IPS-NIHi11 (cell line): ENCODE results near the gene EWSR1.
A peak's percentile ranks its signal among the peaks of the same experiment; 100 is the strongest.
"Not testable (repeated sequence)": the region's sequence is repeated elsewhere in the genome, so short reads cannot be mapped to it uniquely, and the experiment has no call there.

Source experiments
- DNase-seq: peaks from one replicate; pipeline ENCODE4 v3.0.0; 2012; ENCODE audit warnings: mixed read lengths, low spot score

Gene EWSR1, protein sequence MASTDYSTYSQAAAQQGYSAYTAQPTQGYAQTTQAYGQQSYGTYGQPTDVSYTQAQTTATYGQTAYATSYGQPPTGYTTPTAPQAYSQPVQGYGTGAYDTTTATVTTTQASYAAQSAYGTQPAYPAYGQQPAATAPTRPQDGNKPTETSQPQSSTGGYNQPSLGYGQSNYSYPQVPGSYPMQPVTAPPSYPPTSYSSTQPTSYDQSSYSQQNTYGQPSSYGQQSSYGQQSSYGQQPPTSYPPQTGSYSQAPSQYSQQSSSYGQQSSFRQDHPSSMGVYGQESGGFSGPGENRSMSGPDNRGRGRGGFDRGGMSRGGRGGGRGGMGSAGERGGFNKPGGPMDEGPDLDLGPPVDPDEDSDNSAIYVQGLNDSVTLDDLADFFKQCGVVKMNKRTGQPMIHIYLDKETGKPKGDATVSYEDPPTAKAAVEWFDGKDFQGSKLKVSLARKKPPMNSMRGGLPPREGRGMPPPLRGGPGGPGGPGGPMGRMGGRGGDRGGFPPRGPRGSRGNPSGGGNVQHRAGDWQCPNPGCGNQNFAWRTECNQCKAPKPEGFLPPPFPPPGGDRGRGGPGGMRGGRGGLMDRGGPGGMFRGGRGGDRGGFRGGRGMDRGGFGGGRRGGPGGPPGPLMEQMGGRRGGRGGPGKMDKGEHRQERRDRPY

DNA sequence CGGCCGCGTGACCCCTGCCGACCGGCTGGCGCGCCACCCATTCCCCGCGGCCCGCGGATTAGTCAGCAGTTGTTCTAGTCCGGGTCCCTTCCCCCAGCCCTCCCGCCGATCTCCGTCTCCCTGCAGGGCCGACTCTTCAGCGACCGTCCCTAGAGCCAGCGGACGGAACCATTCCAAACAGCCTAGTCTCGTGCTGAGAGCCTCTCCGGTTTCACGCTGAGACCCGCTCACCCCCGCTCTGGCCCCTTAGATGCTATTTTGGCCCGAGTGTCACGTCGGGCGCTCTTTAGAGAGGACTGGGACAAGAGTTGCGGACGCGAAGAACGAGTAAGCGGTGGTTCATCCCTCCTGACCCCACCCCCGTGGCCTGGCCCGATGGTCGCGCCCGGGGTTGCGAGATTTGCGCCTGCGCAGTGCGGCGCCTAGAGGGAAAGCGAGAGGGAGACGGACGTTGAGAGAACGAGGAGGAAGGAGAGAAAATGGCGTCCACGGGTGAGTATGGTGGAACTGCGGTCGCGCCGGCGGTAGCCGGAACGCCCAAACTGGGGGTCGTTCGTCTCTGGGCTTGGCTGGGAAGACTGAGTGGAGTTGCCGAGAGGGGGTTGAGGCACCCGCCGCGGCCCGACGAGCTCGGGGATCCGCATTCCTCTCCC is at the start of gene EWSR1, which contains the start of gene RHBDD3:
EWSR1 (plus strand) TSS at position 411 of the 653 bp plus-strand sequence; CDS start at position 480, 69 bp downstream.
RHBDD3 (minus strand) TSS at position 124 of the 653 bp plus-strand sequence. CDS start 2,355 bp downstream, outside the sequence.
- DNase-seq, result peak; percentile 96

DNA sequence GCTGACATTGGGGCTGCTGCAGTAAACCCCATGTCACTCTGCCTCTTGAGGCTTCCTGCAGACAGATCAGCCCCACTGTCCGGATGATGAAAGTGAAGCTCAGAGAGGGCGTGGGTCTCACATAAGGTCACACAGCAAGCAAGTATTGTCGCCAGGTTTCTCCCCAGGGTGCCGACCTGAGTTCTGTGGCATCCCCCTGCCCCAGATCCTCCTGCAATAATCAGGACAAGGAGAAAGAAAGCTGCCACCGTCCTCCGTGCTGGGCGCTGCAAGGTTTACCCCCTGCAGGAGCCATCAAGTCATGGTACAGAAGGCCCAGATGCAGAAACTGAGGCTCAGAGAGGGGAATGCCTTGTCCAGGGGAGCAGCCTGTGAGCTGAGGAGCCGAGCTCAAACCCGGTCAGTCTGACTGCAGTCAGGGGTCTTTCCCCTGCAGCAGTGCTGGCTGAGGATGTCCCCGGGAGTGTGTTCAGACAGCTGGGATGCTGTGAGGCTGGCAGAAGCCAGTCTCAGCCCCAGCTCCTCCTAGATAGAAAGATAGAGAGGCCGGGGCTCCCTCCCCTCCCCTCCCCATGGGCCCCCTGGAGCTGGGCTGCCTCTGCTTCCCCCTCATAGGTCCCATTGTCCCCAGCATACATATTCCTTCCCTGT is 49.2 kb upstream of the EWSR1 start:
- DNase-seq, result peak; percentile 11

DNA sequence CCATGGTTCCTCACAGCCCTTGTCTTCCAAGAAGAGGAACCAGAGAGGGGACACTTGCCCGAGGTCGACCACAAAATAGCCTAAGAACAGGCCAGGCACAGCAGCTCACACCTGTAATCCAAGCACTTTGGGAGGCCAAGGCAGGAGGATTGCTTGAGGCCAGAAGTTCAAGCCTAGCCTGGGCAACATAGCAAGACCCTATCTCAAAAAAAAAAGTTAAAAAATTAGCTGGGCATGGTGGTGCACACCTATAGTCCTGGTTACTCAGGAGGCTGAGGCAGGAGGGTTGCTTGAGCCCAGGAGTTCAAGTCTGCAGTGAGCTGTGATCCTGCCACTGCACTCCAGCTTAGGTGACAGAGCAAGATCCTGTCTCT is 48.7 kb upstream of the EWSR1 start:
- DNase-seq, result not testable (repeated sequence)

- DNase-seq, result peak; percentile 59
These were observed 48.0 kb upstream of the EWSR1 start for GRCh38 chr22:29219881-29220670.

DNA sequence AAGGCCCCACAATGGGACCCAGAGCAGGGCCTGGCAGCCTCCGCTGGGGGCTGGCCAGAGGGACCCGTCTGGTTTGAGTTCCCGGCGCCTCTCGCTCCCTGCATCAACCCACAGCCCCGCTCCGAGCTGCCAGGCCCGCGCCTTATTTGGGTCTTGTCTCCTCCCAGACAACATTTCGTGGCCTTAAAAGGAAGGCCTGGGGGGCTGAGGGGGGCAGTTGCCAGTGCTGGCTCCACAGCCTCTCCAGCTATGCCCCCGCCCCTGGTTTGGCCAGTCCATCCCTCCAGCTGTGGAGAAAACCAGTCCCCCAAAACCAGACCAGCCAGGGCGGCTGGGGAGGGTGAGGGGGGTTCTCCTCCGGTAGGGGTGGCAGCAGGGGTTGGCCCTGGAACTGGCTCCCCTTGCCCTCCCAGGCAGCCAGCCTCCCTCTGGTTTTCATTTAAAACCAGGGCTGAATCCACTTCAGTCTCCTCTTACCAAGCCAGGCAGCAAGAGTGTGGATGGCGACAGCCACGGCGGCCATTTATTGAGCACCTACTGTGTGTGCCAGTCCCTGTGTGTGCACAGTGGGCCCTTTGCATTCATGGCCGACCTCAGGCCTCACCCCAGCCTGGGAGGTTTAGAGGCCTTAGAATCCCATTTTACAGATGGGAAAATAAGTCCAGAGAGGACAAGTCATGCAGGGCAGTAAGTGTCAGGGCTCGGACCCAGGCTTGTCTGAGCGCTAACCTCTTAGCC is 43.8 kb upstream of the EWSR1 start:
- DNase-seq, result no peak

GRCh38 chr22:29224859-29225410 is 43.1 kb upstream of the EWSR1 start:
- DNase-seq, result no peak

GRCh38 chr22:29225422-29226090 is 42.5 kb upstream of the EWSR1 start:
- DNase-seq, result no peak

DNA sequence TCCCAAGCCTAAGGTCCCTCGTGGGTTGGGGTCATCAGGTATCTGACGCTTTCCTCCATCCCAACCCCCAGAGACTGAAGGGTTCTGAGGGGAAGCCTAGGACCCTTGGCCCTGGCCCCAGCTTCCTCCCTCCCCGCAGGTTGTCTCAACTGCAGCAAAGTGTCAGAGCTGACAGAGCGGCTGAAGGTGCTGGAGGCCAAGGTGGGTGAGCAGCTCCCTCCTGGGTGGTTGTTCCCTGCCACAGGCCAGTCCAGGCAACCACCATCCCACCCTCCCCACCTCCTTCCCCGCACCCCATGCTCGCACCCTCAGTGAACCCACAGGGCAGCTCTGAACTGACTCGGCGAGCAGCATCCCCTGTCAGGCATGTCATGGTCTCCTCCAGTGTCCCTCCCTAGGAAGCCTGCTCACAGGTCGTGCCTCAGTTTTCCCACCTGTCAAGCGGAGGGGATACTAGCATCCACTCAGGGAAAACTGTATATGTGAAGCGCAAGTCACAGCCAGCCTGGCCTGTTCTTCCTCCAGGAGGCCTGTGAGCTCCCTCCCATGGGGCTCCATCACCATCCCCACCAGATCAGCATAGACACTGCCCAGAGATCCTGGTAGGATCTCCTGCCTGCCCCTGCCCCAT is 41.6 kb upstream of the EWSR1 start:
- DNase-seq, result peak; percentile 3

DNA sequence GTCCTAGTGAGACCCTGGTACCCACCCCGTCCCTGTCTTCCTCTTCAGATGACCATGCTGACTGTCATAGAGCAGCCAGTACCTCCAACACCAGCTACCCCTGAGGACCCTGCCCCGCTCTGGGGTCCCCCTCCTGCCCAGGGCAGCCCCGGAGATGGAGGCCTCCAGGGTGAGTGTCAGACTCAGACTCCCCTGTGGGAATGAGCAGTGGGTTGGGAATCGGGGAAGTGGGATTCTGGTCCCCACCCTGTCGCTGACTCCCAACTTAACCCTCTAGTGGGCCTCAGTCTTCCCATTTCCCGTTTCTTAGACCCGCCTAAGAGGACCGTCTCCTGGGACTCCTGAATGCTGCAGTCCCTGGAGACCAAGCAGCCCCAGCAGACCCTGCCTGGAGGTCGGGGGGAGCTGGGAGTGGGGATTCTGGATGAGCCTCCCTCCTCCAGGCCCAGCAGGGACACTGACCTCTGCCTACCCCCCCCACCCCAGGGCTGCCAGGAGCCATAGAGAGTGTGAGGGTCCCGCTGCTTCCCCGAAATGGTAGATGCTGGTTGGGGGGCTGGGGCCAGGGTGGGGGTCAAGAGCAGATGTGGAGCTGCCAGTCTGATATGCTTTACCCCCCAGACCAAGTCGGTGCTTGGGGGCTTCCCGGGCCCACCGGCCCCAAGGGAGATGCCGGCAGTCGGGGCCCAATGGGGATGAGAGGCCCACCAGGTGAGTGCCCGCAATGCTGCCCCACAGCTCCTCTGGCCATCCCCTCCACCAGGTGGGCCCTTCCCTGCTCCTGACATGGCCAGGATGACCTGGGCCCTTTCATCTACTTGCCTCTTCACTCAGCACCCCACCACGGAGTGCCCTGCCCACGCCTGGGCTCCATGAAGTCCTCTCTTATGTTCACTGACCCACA is 36.8 kb upstream of the EWSR1 start:
- peak; percentile 16 for DNase-seq

DNA sequence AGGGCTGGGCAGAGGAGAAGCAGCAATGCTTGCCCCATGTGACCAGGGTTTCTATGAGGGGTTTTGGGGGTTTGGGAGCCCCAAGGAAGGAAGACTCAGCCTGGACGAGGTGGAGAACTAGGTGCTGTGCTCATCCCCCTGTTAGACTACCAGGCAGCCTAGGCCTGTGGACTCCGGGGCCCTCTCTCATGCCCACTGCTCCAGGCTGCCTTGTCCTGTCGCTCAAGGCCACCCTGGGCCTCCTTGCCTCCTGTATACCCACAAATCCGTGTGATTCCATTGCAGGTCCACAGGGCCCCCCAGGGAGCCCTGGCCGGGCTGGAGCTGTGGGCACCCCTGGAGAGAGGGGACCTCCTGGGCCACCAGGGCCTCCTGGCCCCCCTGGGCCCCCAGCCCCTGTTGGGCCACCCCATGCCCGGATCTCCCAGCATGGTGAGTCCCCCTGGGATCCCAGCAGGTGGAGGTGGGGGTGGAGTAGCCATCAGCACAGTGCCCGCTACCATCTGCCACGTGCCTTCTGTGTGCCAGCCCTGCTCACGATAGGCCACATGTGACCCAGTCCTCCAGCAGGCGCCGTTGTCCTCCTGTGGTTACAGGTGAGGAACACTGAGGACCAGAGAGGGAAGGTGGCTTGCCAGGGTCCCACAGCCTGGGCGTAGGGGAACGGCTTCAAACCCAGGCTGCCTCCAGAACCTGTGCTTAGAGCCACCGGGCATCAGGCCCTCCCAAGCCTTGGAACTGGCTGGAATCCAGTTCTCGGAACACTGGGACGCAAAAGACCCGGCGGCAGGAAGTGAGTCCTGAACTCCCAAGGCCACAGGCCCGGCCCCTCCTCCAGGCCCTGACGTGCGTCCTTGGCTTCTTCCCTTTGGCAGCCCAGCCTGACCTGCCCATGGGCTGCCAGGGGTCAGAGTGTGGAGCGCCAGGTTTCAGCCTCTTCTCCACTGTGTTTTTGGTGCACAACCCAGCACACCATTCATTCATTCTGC is 35.8 kb upstream of the EWSR1 start:
- peak; percentile 26 for DNase-seq

- peak; percentile 9 for DNase-seq
These were observed 34.7 kb upstream of the EWSR1 start for GRCh38 chr22:29233277-29233877.

GRCh38 chr22:29240481-29240880 is 27.6 kb upstream of the EWSR1 start:
- DNase-seq, result not testable (repeated sequence)

DNA sequence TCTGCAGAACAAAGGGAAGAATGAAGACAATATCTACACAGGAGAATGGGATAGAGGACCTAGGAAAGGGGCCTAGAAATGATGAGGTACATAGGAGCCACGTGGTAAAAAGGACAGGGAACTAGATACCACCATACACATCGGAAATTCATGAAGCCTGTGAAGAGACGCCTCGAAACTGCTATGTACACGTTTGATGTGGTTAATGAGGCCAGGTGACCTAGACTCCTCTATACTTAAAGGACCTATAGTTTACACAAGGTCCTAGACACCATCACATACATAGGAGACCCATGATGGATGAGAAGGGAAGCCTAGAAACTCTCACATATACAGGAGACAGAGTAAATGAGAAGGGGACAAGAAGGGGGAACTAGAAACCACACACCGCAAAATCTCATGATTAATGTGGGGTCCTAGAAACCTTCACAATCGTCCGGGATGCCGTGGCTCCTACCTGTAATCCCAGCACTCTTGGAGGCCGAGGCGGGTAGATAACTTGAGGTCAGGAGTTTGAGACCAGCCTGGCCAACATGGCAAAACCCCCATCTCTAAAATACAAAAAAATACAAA is 24.1 kb upstream of the EWSR1 start:
- no peak for DNase-seq

GRCh38 chr22:29244785-29245625 is 23.1 kb upstream of the EWSR1 start:
- DNase-seq, result peak; percentile 3
